WTC11 (cell line): ENCODE results near the gene GAL3ST3. TPM values are rescaled to one million over a fixed set of nuclear protein-coding genes. Genes with fewer than 3 reads are reported as not detected.

Experiments
- AFF4 ChIP-seq: sonication (generic); formaldehyde crosslinking; IDR thresholded peaks from 2 replicates; pipeline ENCODE4 v1.8.1; 2023; ENCODE audit warnings: mild to moderate bottlenecking, missing genetic modification reagents, borderline replicate concordance
- CREM ChIP-seq: sonication (generic); formaldehyde crosslinking; IDR thresholded peaks from 2 replicates; pipeline ENCODE4 v1.8.1; 2022; ENCODE audit warnings: mild to moderate bottlenecking, missing genetic modification reagents, moderate library complexity
- ELF4 ChIP-seq: sonication (generic); formaldehyde crosslinking; IDR thresholded peaks from 2 replicates; pipeline ENCODE4 v1.8.1; 2022; ENCODE audit warnings: low read depth, mild to moderate bottlenecking, moderate library complexity, missing genetic modification reagents
- ESRRA ChIP-seq: sonication (generic); formaldehyde crosslinking; IDR thresholded peaks from 2 replicates; pipeline ENCODE4 v1.8.1; 2022; ENCODE audit warnings: mild to moderate bottlenecking, missing genetic modification reagents, borderline replicate concordance
- IRF2 ChIP-seq: sonication (generic); formaldehyde crosslinking; IDR thresholded peaks from 2 replicates; pipeline ENCODE4 v1.8.0; 2022; ENCODE audit warnings: low read depth, missing genetic modification reagents, borderline replicate concordance
- JUN ChIP-seq: sonication (generic); formaldehyde crosslinking; IDR thresholded peaks from 2 replicates; pipeline ENCODE4 v1.8.0; 2023; ENCODE audit warnings: mild to moderate bottlenecking, missing genetic modification reagents
- KAT7 ChIP-seq: sonication (generic); formaldehyde crosslinking; IDR thresholded peaks from 2 replicates; pipeline ENCODE4 v1.8.1; 2023; ENCODE audit warnings: missing genetic modification reagents, mild to moderate bottlenecking, borderline replicate concordance
- PRDM15 ChIP-seq: sonication (generic); formaldehyde crosslinking; IDR thresholded peaks from 2 replicates; pipeline ENCODE4 v1.8.0; 2022; ENCODE audit warnings: missing genetic modification reagents
- ZBTB43 ChIP-seq: sonication (generic); formaldehyde crosslinking; IDR thresholded peaks from 2 replicates; pipeline ENCODE4 v1.8.1; 2023; ENCODE audit warnings: mild to moderate bottlenecking, missing genetic modification reagents
- ZMAT4 ChIP-seq: fragments of 250-450 bp; sonication (Bioruptor Pico); IDR thresholded peaks from 2 replicates; pipeline ENCODE4 v1.9.0; 2021; ENCODE audit warnings: mild to moderate bottlenecking
- ZNF219 ChIP-seq: sonication (generic); formaldehyde crosslinking; IDR thresholded peaks from 2 replicates; pipeline ENCODE4 v1.8.0; 2023; ENCODE audit warnings: missing genetic modification reagents, mild to moderate bottlenecking, borderline replicate concordance
- ZNF281 ChIP-seq: sonication (generic); formaldehyde crosslinking; IDR thresholded peaks from 2 replicates; pipeline ENCODE4 v1.8.0; 2023; ENCODE audit warnings: mild to moderate bottlenecking, missing genetic modification reagents
- ZNF317 ChIP-seq: sonication (generic); formaldehyde crosslinking; IDR thresholded peaks from 2 replicates; pipeline ENCODE4 v1.8.1; 2023; ENCODE audit warnings: low read depth, mild to moderate bottlenecking, moderate library complexity, missing genetic modification reagents, borderline replicate concordance
- total RNA-seq: library from RNA; stranded (reverse); gene quantifications from 3 replicates; pipeline ENCODE4 v1.2.3, GENCODE V29; 2021
- TF ChIP-seq, protein P1 (sequence below): sonication (generic); formaldehyde crosslinking; conservative IDR thresholded peaks from 2 replicates; pipeline ENCODE4 v1.8.1; 2023; ENCODE audit warnings: mild to moderate bottlenecking, low read depth, missing genetic modification reagents, moderate library complexity
- TF ChIP-seq, protein P2 (sequence below): fragments of 250-450 bp; sonication (Bioruptor Pico); IDR thresholded peaks from 2 replicates; pipeline ENCODE4 v2.1.2; 2022; ENCODE audit warnings: mild to moderate bottlenecking, moderate library complexity
- TF ChIP-seq, protein P3 (sequence below): sonication (generic); formaldehyde crosslinking; IDR thresholded peaks from 2 replicates; pipeline ENCODE4 v1.8.0; 2022; ENCODE audit warnings: mild to moderate bottlenecking, missing genetic modification reagents

Gene GAL3ST3
- total RNA-seq, 1 experiment from 2014 or later: 21.3 TPM

GRCh38 chr11:66001942-66002647 lies 46.9 kb downstream of the GAL3ST3 start, which contains the start of the genes BANF1 and EIF1AD (continued):
- TF ChIP-seq ZBTB43: peak; percentile 38; the same call in 1 of the 2 replicates
- TF ChIP-seq ELF4 (CRISPR knock-in tag): no peak
- TF ChIP-seq PRDM15 (CRISPR knock-in tag): no peak
- TF ChIP-seq, protein P1, sequence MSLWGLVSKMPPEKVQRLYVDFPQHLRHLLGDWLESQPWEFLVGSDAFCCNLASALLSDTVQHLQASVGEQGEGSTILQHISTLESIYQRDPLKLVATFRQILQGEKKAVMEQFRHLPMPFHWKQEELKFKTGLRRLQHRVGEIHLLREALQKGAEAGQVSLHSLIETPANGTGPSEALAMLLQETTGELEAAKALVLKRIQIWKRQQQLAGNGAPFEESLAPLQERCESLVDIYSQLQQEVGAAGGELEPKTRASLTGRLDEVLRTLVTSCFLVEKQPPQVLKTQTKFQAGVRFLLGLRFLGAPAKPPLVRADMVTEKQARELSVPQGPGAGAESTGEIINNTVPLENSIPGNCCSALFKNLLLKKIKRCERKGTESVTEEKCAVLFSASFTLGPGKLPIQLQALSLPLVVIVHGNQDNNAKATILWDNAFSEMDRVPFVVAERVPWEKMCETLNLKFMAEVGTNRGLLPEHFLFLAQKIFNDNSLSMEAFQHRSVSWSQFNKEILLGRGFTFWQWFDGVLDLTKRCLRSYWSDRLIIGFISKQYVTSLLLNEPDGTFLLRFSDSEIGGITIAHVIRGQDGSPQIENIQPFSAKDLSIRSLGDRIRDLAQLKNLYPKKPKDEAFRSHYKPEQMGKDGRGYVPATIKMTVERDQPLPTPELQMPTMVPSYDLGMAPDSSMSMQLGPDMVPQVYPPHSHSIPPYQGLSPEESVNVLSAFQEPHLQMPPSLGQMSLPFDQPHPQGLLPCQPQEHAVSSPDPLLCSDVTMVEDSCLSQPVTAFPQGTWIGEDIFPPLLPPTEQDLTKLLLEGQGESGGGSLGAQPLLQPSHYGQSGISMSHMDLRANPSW (CRISPR knock-in tag): no peak
- TF ChIP-seq AFF4 (CRISPR knock-in tag): no peak
- TF ChIP-seq ZNF219: no peak
- TF ChIP-seq IRF2 (CRISPR knock-in tag): no peak
- peak; percentile 48; the same call in 1 of the 2 replicates for TF ChIP-seq JUN (CRISPR knock-in tag)
- TF ChIP-seq, protein P2, sequence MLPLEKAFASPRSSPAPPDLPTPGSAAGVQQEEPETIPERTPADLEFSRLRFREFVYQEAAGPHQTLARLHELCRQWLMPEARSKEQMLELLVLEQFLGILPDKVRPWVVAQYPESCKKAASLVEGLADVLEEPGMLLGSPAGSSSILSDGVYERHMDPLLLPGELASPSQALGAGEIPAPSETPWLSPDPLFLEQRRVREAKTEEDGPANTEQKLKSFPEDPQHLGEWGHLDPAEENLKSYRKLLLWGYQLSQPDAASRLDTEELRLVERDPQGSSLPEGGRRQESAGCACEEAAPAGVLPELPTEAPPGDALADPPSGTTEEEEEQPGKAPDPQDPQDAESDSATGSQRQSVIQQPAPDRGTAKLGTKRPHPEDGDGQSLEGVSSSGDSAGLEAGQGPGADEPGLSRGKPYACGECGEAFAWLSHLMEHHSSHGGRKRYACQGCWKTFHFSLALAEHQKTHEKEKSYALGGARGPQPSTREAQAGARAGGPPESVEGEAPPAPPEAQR (CRISPR knock-in tag): no peak
- 0 out of 2 replicates have a peak, but pooled peaks have one; percentile 42 for TF ChIP-seq ZMAT4 (CRISPR knock-in tag)
- TF ChIP-seq ZNF281: no peak
- no peak for TF ChIP-seq ZNF317 (CRISPR knock-in tag)
- TF ChIP-seq, protein P3, sequence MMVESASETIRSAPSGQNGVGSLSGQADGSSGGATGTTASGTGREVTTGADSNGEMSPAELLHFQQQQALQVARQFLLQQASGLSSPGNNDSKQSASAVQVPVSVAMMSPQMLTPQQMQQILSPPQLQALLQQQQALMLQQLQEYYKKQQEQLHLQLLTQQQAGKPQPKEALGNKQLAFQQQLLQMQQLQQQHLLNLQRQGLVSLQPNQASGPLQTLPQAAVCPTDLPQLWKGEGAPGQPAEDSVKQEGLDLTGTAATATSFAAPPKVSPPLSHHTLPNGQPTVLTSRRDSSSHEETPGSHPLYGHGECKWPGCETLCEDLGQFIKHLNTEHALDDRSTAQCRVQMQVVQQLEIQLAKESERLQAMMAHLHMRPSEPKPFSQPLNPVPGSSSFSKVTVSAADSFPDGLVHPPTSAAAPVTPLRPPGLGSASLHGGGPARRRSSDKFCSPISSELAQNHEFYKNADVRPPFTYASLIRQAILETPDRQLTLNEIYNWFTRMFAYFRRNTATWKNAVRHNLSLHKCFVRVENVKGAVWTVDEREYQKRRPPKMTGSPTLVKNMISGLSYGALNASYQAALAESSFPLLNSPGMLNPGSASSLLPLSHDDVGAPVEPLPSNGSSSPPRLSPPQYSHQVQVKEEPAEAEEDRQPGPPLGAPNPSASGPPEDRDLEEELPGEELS (CRISPR knock-in tag): no peak
- TF ChIP-seq CREM (CRISPR knock-in tag): no peak; the same call in 1 of the 2 replicates
- TF ChIP-seq ESRRA: no peak
- 0 out of 2 replicates have a peak, but pooled peaks have one; percentile 58 for TF ChIP-seq KAT7 (CRISPR knock-in tag)
